GM18867 (cell line): ENCODE results near the gene APEX1.
"Not testable (repeated sequence)": the region's sequence is repeated elsewhere in the genome, so short reads cannot be mapped to it uniquely, and the experiment has no call there.

Source experiments
- ATAC-seq: cut with Tn5 transposase; IDR thresholded peaks from one replicate; pipeline ENCODE4 v1.9.1; 2021; ENCODE audit warnings: mild to moderate bottlenecking, moderate library complexity; ENCODE audit not compliant: unreplicated experiment

APEX1 gene

DNA sequence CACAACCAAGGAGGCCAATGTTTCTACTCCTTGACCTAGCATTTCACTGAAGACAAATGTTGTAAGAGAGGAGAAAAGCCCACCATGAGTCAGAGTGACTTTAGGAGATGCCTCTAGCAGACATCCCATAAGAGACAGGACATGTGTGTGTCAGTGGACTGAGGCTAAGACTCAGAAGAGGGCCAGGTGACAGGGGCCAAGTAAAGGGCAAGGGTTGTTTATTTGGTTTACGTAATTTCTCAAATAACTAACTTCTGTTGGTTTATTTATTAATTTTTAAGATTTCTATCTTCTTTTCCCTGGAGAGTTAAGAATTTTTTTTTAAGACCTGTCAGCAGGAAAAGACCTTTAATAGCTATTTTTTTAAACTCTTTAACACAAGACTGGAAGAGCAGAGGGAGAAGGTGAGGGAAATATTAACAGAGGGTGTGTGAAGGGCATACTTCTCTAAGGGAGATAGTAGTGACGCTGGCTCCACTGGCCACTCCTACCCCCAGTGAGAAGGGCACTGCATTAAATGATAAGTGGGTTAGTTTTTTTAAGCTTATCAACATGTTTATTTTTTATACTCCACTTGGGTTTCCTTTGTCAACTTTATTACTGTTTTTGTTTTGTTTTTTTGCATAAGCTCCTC, 17.6 kb downstream of the APEX1 start:
- ATAC-seq = no peak

DNA sequence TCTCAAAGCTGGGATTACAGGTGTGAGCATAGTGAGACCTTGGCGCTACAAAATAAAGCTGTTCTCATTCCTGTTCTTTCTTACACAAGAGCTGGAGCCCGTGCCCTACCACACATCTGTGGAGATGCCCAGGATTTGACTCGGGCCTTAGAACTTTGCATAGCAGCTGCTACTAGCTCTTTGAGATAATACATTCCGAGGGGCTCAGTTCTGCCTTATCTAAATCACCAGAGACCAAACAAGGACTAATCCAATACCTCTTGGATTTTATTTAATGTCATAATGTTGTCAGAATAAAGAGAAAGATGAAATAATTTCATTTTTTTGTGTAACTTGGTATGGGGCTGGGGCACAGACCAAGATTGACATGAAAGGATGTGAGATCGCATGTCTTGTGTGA, 21.8 kb downstream of the APEX1 start:
- ATAC-seq = no peak

DNA sequence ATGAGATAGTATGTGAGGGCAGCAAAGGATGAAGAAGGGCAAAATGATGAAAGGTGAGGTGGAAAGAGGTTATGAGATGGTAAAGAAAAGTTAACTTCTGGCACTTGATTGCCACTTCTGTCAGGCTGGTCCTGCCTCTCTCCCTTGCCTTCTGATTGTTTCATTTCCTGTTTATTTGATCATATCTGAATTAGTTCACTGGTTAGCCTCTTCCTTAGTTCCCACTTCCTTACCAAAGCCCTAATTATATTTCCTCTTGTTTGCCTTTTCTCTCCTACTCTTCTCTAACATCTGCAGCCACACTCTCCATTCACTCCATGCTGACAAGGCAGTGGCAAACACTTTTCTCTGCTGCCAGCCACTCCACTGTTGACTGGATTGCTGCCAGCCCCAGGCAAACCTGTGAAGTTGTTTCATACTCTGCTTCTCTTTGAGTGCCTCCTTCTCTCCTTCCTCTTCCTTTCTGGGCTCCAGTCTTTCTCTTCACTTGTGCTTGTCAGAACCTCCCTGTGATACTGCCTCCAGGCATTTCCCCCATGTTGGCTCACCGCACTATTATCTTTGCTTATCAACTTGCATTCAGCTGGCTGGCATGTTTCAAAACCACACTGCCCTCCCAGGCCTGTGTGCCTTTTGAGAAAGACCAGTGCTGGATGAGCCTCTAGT, 22.3 kb downstream of the APEX1 start:
- ATAC-seq = no peak

DNA sequence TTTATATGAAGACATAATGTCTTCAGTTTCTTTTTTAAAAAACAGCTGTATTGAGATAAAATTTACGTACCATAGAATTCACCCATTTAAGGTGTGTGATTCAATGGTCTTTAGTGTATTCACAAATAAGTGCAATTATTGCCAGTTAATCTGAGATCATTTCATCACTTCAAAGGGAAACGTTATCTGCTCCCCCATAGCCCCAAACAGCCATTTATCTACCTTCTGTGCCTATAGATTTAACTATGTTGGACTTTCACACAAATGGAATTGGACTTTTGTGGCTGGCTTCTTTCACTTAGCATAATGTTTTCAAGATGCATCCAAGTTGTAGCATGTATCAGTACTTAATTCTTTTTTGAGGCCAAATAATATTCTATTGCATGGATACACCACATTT, 23.9 kb downstream of the APEX1 start:
- no peak for ATAC-seq

DNA sequence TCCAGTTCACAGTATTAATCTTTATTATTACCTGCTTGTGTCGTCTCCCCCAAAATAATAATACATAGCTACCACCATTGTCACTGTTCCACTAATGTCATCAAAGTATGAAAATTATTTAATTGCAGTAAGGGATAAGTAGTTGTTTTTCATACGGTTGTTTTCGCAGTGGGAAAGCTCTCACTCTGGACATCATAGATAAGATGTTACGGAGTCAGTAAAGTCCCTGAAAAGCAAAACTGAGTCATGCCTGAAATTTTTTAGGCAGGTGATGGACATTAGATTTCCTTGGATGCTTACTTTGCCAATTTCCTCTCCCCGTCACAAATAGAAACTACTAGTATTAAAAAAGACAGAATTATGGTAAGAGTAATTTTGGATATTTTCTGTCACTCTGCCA, 27.4 kb downstream of the APEX1 start:
- ATAC-seq = no peak

DNA sequence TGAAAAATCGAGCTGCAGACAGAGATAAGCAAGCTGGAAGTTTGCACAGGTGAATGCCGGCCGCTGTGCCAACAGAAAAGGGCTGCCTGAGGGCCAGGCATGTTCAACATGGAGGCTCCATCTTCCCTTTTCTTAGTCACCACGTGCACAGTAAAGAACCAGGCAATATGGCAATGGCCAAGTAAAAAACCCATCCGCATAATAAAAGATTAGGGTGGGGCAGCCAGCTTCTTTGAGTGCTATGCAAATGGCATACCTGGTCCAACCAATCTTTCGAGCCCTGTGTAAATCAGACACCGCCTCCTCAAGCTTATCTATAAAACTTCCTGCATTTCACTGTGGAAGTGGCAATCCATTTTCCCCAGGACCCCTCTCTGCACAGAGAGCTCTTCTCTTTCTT, 30.9 kb downstream of the APEX1 start:
- ATAC-seq = no peak

DNA sequence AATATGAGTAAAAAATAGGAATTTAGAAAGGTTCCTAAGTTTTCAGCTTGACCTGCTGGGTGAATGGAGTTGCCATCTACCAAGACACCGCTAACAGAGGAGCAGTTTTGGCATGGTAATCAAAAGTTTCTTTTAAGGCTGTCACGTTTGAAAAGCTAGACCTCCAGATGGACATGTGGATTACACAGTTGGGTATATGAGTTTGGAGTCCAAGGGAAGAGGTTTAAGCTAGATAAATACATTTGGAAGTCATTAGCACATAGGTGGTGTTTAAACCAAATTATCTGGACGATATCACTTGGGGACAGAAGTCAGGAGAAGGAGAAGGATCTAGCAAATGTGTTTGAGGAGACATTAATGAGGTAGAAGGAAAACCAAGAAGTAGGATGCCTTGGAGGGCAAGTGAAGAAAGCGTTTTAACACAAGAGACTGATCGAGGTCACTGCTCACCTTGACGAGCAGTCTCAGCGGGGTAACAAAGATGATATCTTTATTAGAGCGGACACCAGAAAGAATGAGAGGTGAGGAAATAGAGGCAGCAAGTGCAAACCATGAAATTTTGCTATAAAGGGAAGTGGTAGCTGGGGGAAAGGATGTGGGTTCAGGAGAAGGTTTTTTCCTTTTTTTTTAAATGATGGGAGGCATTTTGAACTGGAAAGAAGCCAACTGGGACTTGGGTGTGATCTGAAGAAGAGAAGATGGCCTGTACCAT, 31.8 kb downstream of the APEX1 start:
- ATAC-seq = no peak

DNA sequence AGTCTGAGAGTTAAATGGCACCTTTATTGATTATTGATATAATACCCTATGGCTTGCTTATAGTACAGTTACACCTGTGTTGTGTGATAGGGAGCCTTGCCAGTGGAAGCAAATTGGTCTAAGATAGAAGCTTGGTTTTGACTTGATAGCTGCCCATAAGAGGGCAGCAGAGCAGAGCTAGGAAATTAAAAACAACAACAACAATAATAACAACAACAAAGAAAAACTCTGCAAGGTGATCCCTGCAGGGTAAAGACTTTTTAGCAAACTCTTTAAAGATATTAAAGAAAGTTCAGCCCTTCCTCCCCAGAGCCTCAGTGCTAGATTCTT, 32.3 kb downstream of the APEX1 start:
- no peak for ATAC-seq

DNA sequence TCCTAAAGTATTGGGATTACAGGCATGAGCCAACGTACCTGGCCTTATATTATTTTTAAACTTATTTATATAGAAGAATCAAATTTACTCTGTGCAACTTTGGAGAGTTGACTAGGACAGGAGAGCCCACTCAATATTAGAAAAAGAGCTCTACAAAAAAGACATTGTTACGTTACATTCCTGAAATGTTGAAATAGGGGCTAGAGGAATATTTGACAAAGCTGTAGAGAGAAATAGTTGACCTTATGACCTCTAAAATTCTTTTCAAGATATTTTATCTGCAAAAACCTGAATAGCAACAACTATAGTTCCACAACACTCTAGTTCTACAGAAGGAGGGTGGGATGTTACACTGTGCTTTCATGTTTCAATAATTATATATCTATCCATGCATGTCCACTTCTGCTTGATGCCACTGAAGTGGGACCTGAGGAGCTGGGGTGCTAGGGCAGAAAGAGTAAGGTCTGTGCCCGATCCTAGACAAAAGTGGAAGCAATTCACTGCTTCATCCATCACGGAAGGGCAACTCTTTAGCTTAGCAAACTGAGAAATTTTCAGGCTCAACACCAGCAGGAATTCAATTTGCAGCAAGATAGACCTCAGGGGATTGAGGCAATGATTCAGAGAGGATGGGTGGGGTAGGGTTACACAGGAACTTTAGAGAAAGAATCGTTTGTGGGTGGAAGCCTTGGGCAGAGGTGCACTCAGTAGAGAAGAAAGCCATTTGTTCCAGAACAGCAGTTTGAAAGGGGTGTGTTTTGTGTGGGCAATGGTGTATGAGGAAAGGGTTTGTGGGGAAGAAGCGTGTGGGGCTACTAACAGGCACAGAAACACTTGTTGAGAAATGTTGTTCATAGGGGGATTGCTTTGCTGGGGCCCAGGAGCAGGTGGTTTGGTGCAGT, 34.3 kb downstream of the APEX1 start:
- ATAC-seq = no peak

DNA sequence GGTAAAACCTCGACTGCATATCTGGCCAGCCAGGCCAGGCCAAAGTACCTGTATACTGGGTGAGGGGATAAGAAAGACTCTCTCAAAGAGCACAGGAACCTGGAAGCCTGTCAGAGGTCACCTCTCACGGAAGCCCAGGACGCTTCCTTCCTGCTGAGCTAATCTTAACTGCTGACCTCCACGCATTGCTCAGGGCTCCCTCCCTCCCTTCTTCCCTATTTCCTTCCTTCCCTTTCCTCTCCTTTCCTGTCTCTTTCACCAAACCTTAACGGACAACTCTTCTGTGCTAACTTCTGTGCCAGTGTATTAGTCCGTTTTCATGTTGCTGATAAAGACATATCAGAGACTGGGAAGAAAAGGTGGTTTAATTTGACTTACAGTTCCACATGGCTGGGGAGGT, 35.5 kb downstream of the APEX1 start:
- ATAC-seq = no peak

DNA sequence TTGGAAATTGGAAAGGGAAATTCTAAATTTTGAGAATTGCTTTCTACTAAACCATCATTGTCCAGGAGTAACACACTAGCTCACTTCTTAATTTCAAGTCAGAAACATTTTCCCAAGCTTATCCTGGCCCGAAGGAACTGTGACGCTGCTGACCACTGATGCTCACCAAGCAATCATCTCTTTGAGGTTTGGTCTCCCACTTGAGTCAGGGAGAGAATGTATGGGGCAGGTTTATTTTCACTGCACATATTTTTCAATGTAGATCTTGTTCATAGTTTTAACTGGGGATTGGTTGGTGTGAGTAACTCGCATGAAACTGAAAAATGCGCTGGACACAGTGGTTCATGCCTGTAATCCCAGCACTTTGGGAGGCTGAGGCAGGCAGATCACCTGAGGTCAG, 37.5 kb downstream of the APEX1 start:
- no peak for ATAC-seq

DNA sequence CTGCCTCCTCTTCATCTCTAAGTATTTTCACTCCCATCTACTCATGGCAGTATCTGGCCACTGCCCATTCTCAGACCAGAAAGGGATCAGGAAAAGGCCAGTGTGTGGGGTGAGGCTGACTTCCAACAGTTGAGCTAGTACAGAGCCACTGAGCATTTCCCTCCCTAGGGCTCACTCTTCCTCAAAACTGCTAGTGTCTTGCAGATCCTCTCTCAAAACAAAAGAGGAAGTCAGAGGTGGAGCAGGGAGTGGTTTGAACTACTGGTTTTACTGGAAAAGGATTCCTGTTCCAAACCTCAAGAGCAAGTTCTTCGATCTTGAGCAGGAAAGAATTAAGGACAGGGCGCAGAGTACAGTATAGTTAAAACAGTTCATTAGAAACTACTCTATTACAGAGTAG, 38.6 kb downstream of the APEX1 start:
- ATAC-seq = no peak

DNA sequence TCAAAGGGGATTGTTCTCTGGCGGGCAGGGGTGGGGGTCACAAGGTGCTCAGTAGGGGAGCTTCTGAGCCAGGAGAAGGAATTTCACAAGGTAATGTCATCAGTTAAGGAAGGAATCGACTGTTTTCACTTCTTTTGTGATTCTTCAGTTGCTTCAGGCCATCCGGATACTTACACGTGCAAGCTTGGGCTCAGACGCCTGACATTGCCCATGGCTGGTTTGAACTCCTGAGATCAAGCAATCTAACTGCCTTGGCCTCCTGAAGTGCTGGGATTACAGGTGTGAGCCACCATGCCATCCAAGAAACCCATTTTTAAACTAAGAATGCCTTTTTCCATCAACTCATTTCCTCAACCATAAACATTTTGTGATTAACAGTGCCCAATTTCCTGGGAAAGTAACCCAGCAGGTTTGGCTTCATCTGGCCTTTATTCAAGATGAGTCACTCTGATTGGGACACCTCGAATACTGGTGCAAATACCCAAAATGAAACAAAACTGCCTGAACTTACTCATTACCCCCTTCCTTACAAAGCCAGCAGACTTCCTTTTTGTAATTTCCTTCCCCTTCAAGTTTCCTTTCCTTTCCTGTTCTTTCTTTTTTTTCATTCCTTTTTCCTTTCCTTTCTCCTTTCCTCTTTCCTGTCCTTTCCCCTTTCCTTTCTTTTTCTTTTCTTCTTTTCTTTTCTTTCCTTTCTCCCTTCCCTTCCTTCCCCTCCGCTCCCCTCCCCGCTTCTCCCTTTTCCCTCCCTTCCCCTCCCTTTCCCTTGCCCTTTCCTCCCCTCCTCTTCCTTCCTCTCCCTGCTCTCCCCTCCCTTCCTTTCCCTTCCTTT, 40.1 kb downstream of the APEX1 start:
- ATAC-seq = no peak

DNA sequence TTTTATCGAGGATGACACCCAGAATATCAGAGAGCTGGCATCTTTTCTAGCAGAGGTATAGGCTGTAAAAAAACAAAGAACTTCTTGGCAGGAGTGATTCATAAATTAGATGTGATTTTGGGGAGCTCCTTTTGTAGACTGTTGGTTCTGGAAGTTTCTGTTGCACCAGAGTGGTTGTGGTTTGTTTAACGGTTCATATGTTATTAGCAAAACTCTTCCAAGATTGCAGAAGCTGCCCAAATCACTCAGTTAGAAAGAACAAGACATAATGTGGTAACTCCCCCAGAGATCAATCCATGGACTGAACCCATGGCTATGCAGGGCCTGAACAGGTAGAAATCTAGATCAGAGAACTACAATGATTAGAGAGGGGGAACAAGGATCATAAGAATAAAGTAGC, 43.6 kb downstream of the APEX1 start:
- ATAC-seq = no peak

DNA sequence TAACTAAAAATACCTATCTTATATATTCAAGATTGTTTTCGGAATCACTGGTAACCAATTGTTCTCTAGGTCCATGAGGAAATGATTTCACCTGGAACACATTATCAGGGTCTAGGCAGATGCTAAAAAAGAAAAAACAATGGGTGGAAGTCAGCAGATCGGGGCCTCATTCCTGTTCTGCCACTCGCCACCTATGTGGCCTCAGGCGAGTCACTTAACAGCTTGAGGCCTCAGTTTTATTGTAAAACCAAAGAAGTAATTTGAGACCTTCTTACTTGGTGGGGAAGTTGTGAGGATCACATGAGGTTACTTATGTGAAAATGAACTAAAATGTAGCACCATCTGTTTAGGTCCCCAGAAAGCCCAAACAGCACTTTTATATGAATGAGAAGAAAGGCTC, 44.1 kb downstream of the APEX1 start:
- no peak for ATAC-seq

DNA sequence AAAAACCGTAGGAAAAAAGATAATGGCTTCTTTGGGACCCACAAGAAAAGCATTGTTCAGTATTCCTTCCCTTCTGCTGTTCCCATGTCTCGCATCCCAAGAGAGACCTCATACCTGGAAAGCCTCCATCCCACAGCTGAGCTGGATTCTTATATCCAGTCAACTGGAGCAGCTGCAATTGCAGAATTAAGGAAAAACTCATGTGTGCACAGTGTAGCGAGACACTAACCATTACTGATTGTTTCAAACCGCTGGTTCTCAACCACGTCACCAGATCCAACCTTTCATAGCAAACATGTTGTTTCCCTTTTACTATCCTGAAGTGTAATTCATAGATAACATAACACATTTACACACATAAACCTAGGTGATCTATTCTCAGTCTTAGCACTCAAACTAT, 44.9 kb downstream of the APEX1 start:
- ATAC-seq = no peak

DNA sequence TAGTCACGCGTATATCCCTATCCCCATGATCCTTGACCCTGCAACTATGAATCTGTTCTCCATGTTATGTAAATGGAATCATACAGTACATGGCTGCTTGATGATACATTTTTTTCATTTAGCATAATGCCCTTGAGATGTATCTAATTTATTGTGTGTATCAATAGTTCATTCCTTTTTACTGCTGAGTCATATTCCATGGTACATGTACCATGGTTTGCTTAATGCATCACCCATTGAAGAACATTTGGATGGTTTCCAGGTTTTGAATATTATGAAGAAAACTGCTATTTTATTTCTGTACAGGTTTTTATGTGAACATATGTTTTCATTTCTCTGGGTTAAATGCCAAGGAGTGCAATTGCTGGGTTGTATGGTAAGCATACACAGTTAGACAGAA, 46.3 kb downstream of the APEX1 start:
- no peak for ATAC-seq

DNA sequence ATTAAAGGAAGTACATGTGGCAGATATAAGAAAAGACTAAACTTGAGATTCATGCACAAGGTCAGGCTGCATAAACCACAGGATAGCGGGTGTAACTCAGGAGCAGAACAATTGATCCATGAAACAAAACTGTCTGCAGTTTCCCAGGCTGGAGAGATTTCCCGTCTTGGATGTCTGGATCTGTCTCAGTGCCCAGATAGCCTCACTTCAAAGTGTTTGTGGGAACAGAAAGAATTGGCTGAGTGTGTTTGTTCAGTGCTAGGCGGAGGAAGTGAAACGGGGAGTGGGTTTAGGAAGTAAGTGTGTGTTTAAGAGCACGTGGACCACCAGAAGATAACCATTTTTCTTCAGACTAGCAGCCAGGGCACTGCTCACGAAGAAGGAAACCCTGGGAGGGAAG, 48.9 kb downstream of the APEX1 start:
- no peak for ATAC-seq

DNA sequence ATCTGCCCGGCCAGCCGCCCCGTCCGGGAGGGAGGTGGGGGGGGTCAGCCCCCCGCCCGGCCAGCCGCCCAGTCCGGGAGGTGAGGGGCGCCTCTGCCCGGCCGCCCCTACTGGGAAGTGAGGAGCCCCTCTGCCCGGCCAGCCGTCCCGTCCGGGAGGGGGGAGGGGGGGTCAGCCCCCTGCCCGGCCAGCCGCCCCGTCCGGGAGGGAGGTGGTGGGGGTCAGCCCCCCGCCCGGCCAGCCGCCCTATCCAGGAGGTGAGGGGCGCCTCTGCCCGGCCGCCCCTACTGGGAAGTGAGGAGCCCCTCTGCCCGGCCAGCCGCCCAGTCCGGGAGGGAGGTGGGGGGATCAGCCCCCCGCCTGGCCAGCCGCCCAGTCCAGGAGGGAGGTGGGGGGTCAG, 51.2 kb downstream of the APEX1 start:
- not testable (repeated sequence) for ATAC-seq

DNA sequence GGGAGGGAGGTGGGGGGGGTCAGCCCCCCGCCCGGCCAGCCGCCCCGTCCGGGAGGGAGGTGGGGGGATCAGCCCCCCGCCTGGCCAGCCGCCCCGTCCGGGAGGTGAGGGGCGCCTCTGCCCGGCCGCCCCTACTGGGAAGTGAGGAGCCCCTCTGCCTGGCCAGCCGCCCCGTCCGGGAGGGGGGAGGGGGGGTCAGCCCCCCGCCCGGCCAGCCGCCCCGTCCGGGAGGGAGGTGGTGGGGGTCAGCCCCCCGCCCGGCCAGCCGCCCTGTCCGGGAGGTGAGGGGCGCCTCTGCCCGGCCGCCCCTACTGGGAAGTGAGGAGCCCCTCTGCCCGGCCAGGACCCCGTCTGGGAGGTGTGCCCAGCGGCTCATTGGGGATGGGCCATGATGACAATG, 51.7 kb downstream of the APEX1 start:
- ATAC-seq = not testable (repeated sequence)
